HG02852 (cell line): Measurements from ENCODE around the gene CD209.
"Not testable (repeated sequence)": the region's sequence is repeated elsewhere in the genome, so short reads cannot be mapped to it uniquely, and the experiment has no call there.

Experiments used
- ATAC-seq: cut with Tn5 transposase; IDR thresholded peaks from one replicate; pipeline ENCODE4 v1.9.1; 2021; ENCODE audit warnings: mild to moderate bottlenecking, moderate library complexity; ENCODE audit not compliant: unreplicated experiment

Gene CD209

GRCh38 chr19:7746903-7747884 lies at the start of gene CD209:
TSS of gene CD209 (minus strand) at chr19:7747534. CDS start at chr19:7747511, 23 bp downstream.
- no peak for ATAC-seq

GRCh38 chr19:7795555-7796161 lies 48.3 kb upstream of the CD209 start:
- no peak for ATAC-seq

- ATAC-seq, result no peak
These were observed 46.2 kb upstream of the CD209 start for GRCh38 chr19:7793493-7793892.

- not testable (repeated sequence) for ATAC-seq
These were observed 45.4 kb upstream of the CD209 start for GRCh38 chr19:7792701-7793100.

- no peak for ATAC-seq
These were observed 44.9 kb upstream of the CD209 start for GRCh38 chr19:7792281-7792680.

GRCh38 chr19:7790416-7790815 lies 43.1 kb upstream of the CD209 start:
- no peak for ATAC-seq

GRCh38 chr19:7789447-7789846 lies 42.1 kb upstream of the CD209 start:
- no peak for ATAC-seq

- ATAC-seq, result no peak
These were observed 41.6 kb upstream of the CD209 start for GRCh38 chr19:7788933-7789323.

GRCh38 chr19:7788178-7788932 lies 41.0 kb upstream of the CD209 start:
- no peak for ATAC-seq

- ATAC-seq, result no peak
These were observed 40.4 kb upstream of the CD209 start for GRCh38 chr19:7787602-7788177.

- ATAC-seq, result no peak
These were observed 39.8 kb upstream of the CD209 start for GRCh38 chr19:7787141-7787540.

GRCh38 chr19:7784856-7785255 lies 37.5 kb upstream of the CD209 start:
- no peak for ATAC-seq

- no peak for ATAC-seq
These were observed 36.7 kb upstream of the CD209 start for GRCh38 chr19:7783991-7784423.

GRCh38 chr19:7781157-7781556 lies 33.8 kb upstream of the CD209 start:
- no peak for ATAC-seq

GRCh38 chr19:7779631-7780486 lies 32.5 kb upstream of the CD209 start:
- ATAC-seq, result no peak

- no peak for ATAC-seq
These were observed 30.7 kb upstream of the CD209 start for GRCh38 chr19:7778081-7778480.

GRCh38 chr19:7775761-7776160 lies 28.4 kb upstream of the CD209 start:
- ATAC-seq, result no peak

- no peak for ATAC-seq
These were observed 26.5 kb upstream of the CD209 start for GRCh38 chr19:7773841-7774240.

- ATAC-seq, result no peak
These were observed 25.5 kb upstream of the CD209 start for GRCh38 chr19:7772752-7773291.

- ATAC-seq, result no peak
These were observed 23.7 kb upstream of the CD209 start for GRCh38 chr19:7771072-7771471.
